ENCODE data around the gene ARHGAP44.

- TF ChIP-seq POLR2AphosphoS5 (IDR thresholded peaks at IDR 0.05; ENCODE audit: low read depth, low read length) (no peak), TAF1 (IDR thresholded peaks at IDR 0.05; ENCODE audit: low read depth, low read length) (no peak), POLR2A (IDR thresholded peaks at IDR 0.05; ENCODE audit: low read depth, low read length) (no peak)
Measured at GRCh38 chr17:12739500-12739899, 49.8 kb upstream of the ARHGAP44 start.

Data from GM12891 (cell line).